ENCODE results near the gene NGB. TPM values are rescaled to one million over a fixed set of nuclear protein-coding genes. Genes with fewer than 3 reads are reported as not detected.

Gene NGB
- total and polyA plus RNA-seq, 2 experiments from 2014 or later: not detected

GRCh38 chr14:77286576-77286975 is 15.6 kb upstream of the NGB start:
- H3K36me3 ChIP-seq (replicated peaks; ENCODE audit: insufficient read depth, low read depth): no peaks in the 10 kb centered on the region

GRCh38 chr14:77284466-77284865 is 13.5 kb upstream of the NGB start:
- no peak overlapping the region for H2AFZ ChIP-seq
- H3K27ac ChIP-seq: no peak overlapping the region
- no peak overlapping the region for H3K4me3 ChIP-seq
- no peaks in the 10 kb centered on the region for H3K9me2 ChIP-seq (replicated peaks; ENCODE audit: insufficient read depth)
- no peaks in the 10 kb centered on the region for H3K79me2 ChIP-seq
- H3K36me3 ChIP-seq (replicated peaks; ENCODE audit: insufficient read depth, low read depth): no peaks in the 10 kb centered on the region
- TF ChIP-seq, protein P1, sequence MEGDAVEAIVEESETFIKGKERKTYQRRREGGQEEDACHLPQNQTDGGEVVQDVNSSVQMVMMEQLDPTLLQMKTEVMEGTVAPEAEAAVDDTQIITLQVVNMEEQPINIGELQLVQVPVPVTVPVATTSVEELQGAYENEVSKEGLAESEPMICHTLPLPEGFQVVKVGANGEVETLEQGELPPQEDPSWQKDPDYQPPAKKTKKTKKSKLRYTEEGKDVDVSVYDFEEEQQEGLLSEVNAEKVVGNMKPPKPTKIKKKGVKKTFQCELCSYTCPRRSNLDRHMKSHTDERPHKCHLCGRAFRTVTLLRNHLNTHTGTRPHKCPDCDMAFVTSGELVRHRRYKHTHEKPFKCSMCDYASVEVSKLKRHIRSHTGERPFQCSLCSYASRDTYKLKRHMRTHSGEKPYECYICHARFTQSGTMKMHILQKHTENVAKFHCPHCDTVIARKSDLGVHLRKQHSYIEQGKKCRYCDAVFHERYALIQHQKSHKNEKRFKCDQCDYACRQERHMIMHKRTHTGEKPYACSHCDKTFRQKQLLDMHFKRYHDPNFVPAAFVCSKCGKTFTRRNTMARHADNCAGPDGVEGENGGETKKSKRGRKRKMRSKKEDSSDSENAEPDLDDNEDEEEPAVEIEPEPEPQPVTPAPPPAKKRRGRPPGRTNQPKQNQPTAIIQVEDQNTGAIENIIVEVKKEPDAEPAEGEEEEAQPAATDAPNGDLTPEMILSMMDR (IDR thresholded peaks at IDR 0.05; ENCODE audit: poor library complexity): no peak
- TF ChIP-seq EZH2 (IDR thresholded peaks at IDR 0.05; ENCODE audit: borderline replicate concordance) (no peak), EZH2phosphoT487 (IDR thresholded peaks at IDR 0.05; ENCODE audit: low read depth, severe bottlenecking, unreplicated experiment) (no peak)
- no peak for DNase-seq (ENCODE audit: low spot score)
- H3K4me2 ChIP-seq: no peak overlapping the region
- H4K20me1 ChIP-seq (ENCODE audit: insufficient read depth, poor library complexity, severe bottlenecking): no peaks in the 10 kb centered on the region
- no peaks in the 10 kb centered on the region for H3K4me1 ChIP-seq (ENCODE audit: insufficient read depth)
- no peaks in the 10 kb centered on the region for H3K27me3 ChIP-seq
- H3K9me3 ChIP-seq (ENCODE audit: low read depth): no peaks in the 10 kb centered on the region
- 93% methylated on average over 5 of the region's 5 CpGs for WGBS (ENCODE audit: low lambda C conversion rate, missing lambda C conversion rate)

More at GRCh38 chr14:77286576-77286975, 15.6 kb upstream of the NGB start:
- no peaks in the 10 kb centered on the region for H3K9me2 ChIP-seq (replicated peaks; ENCODE audit: insufficient read depth)
- no peak for DNase-seq (ENCODE audit: low spot score)
- TF ChIP-seq EZH2phosphoT487 (IDR thresholded peaks at IDR 0.05; ENCODE audit: low read depth, severe bottlenecking, unreplicated experiment) (no peak), EZH2 (IDR thresholded peaks at IDR 0.05; ENCODE audit: borderline replicate concordance) (no peak)
- TF ChIP-seq, protein P1 (IDR thresholded peaks at IDR 0.05; ENCODE audit: poor library complexity): no peak
- H3K4me1 ChIP-seq (ENCODE audit: insufficient read depth): no peaks in the 10 kb centered on the region
- H2AFZ ChIP-seq: no peak overlapping the region
- no peak overlapping the region for H3K4me2 ChIP-seq
- H3K4me3 ChIP-seq: no peak overlapping the region
- H3K79me2 ChIP-seq: no peaks in the 10 kb centered on the region
- 84% methylated on average over 5 of the region's 5 CpGs for WGBS (ENCODE audit: low lambda C conversion rate, missing lambda C conversion rate)
- H3K27me3 ChIP-seq: no peaks in the 10 kb centered on the region
- H3K9me3 ChIP-seq (ENCODE audit: low read depth): no peaks in the 10 kb centered on the region
- no peaks in the 10 kb centered on the region for H4K20me1 ChIP-seq (ENCODE audit: insufficient read depth, poor library complexity, severe bottlenecking)
- H3K27ac ChIP-seq: no peak overlapping the region

GRCh38 chr14:77284066-77284465 is 13.1 kb upstream of the NGB start:
- TF ChIP-seq EZH2phosphoT487 (IDR thresholded peaks at IDR 0.05; ENCODE audit: low read depth, severe bottlenecking, unreplicated experiment): no peak
- TF ChIP-seq, protein P1 (IDR thresholded peaks at IDR 0.05; ENCODE audit: poor library complexity): no peak
- H2AFZ ChIP-seq: no peak overlapping the region
- no peaks in the 10 kb centered on the region for H3K9me3 ChIP-seq (ENCODE audit: low read depth)
- no peaks in the 10 kb centered on the region for H3K79me2 ChIP-seq
- DNase-seq (ENCODE audit: low spot score): no peak
- H4K20me1 ChIP-seq (ENCODE audit: insufficient read depth, poor library complexity, severe bottlenecking): no peaks in the 10 kb centered on the region
- WGBS (ENCODE audit: low lambda C conversion rate, missing lambda C conversion rate): 93% methylated on average over 4 of the region's 4 CpGs
- no peaks in the 10 kb centered on the region for H3K9me2 ChIP-seq (replicated peaks; ENCODE audit: insufficient read depth)
- no peak overlapping the region for H3K27ac ChIP-seq
- no peaks in the 10 kb centered on the region for H3K4me1 ChIP-seq (ENCODE audit: insufficient read depth)
- H3K4me3 ChIP-seq: no peak overlapping the region
- no peak overlapping the region for H3K4me2 ChIP-seq
- no peaks in the 10 kb centered on the region for H3K27me3 ChIP-seq
- H3K36me3 ChIP-seq (replicated peaks; ENCODE audit: insufficient read depth, low read depth): no peaks in the 10 kb centered on the region
